Skeletal muscle satellite cell (primary cell): ENCODE results near the gene PPP3CA.

Experiments
- H3K27me3 ChIP-seq: 2 replicates; pipeline ENCODE4 v1.7.0; 2013; ENCODE audit warnings: low read length; ENCODE audit not compliant: control insufficient read depth, insufficient read depth
- H3K36me3 ChIP-seq: 2 replicates; pipeline ENCODE4 v1.7.0; 2013; ENCODE audit warnings: mild to moderate bottlenecking, control low read depth, low read length; ENCODE audit not compliant: insufficient read depth
- H3K4me1 ChIP-seq: 2 replicates; pipeline ENCODE4 v1.7.0; 2013; ENCODE audit warnings: low read length; ENCODE audit not compliant: control insufficient read depth, insufficient read depth
- H3K4me2 ChIP-seq: 2 replicates; pipeline ENCODE4 v1.7.0; 2013; ENCODE audit warnings: mild to moderate bottlenecking, low read length
- H3K4me3 ChIP-seq: 2 replicates; pipeline ENCODE4 v1.7.0; 2013; ENCODE audit warnings: low read length
- H3K9ac ChIP-seq: 2 replicates; pipeline ENCODE4 v1.7.0; 2013; ENCODE audit warnings: mild to moderate bottlenecking, low read depth, low read length, moderate library complexity
- H3K9me3 ChIP-seq: replicated peaks from 2 replicates; pipeline ENCODE4 v1.7.0; 2013; ENCODE audit warnings: mild to moderate bottlenecking, control low read depth, low read length

PPP3CA gene

GRCh38 chr4:101328063-101328602, 19.2 kb downstream of the PPP3CA start:
- peaks cover 9% of the 10 kb centered on the region for H3K4me1 ChIP-seq
- H3K27me3 ChIP-seq, result no peaks in the 10 kb centered on the region
- H3K4me3 ChIP-seq, result no peak overlapping the region
- H3K4me2 ChIP-seq, result no peak overlapping the region
- no peaks in the 10 kb centered on the region for H3K36me3 ChIP-seq
- H3K9ac ChIP-seq, result no peak overlapping the region
- H3K9me3 ChIP-seq, result no peaks in the 10 kb centered on the region

GRCh38 chr4:101326576-101326975, 20.8 kb downstream of the PPP3CA start:
- Histone ChIP-seq H3K9ac (no peak overlapping the region), H3K36me3 (no peaks in the 10 kb centered on the region), H3K4me1 (peaks cover 16% of the 10 kb centered on the region), H3K9me3 (no peaks in the 10 kb centered on the region), H3K4me3 (no peak overlapping the region), H3K4me2 (no peak overlapping the region), H3K27me3 (no peaks in the 10 kb centered on the region)

GRCh38 chr4:101322743-101323142, 24.6 kb downstream of the PPP3CA start:
- Histone ChIP-seq H3K9ac (no peak overlapping the region), H3K4me2 (no peak overlapping the region), H3K4me3 (no peak overlapping the region), H3K36me3 (no peaks in the 10 kb centered on the region), H3K27me3 (no peaks in the 10 kb centered on the region), H3K4me1 (peaks cover 7% of the 10 kb centered on the region), H3K9me3 (no peaks in the 10 kb centered on the region)

GRCh38 chr4:101321481-101322042, 25.8 kb downstream of the PPP3CA start:
- Histone ChIP-seq H3K27me3 (no peaks in the 10 kb centered on the region), H3K4me3 (no peak overlapping the region), H3K4me1 (peaks cover 7% of the 10 kb centered on the region), H3K4me2 (no peak overlapping the region), H3K9me3 (no peaks in the 10 kb centered on the region), H3K36me3 (no peaks in the 10 kb centered on the region), H3K9ac (no peak overlapping the region)

GRCh38 chr4:101315786-101316185, 31.5 kb downstream of the PPP3CA start:
- no peak overlapping the region for H3K9ac ChIP-seq
- no peak overlapping the region for H3K4me2 ChIP-seq
- no peaks in the 10 kb centered on the region for H3K36me3 ChIP-seq
- no peaks in the 10 kb centered on the region for H3K27me3 ChIP-seq
- no peaks in the 10 kb centered on the region for H3K4me1 ChIP-seq
- no peaks in the 10 kb centered on the region for H3K9me3 ChIP-seq
- H3K4me3 ChIP-seq, result no peak overlapping the region

- Histone ChIP-seq H3K9me3 (no peaks in the 10 kb centered on the region), H3K27me3 (no peaks in the 10 kb centered on the region), H3K4me2 (no peak overlapping the region), H3K4me1 (no peaks in the 10 kb centered on the region), H3K9ac (no peak overlapping the region), H3K36me3 (no peaks in the 10 kb centered on the region), H3K4me3 (no peak overlapping the region)
Measured at GRCh38 chr4:101315041-101315440, 32.3 kb downstream of the PPP3CA start.

GRCh38 chr4:101309925-101310324, 37.4 kb downstream of the PPP3CA start:
- Histone ChIP-seq H3K9ac (no peak overlapping the region), H3K4me1 (peaks cover 7% of the 10 kb centered on the region), H3K9me3 (no peaks in the 10 kb centered on the region), H3K27me3 (no peaks in the 10 kb centered on the region), H3K36me3 (no peaks in the 10 kb centered on the region), H3K4me3 (no peak overlapping the region), H3K4me2 (no peak overlapping the region)

GRCh38 chr4:101307899-101308298, 39.4 kb downstream of the PPP3CA start:
- no peaks in the 10 kb centered on the region for H3K9me3 ChIP-seq
- no peaks in the 10 kb centered on the region for H3K27me3 ChIP-seq
- H3K4me2 ChIP-seq, result no peak overlapping the region
- no peak overlapping the region for H3K9ac ChIP-seq
- no peak overlapping the region for H3K4me3 ChIP-seq
- H3K4me1 ChIP-seq, result peaks cover 8% of the 10 kb centered on the region
- H3K36me3 ChIP-seq, result no peaks in the 10 kb centered on the region

GRCh38 chr4:101306764-101307615, 40.3 kb downstream of the PPP3CA start:
- no peak overlapping the region for H3K4me3 ChIP-seq
- no peaks in the 10 kb centered on the region for H3K9me3 ChIP-seq
- H3K27me3 ChIP-seq, result no peaks in the 10 kb centered on the region
- no peak overlapping the region for H3K4me2 ChIP-seq
- no peak overlapping the region for H3K9ac ChIP-seq
- H3K4me1 ChIP-seq, result peaks cover 8% of the 10 kb centered on the region
- no peaks in the 10 kb centered on the region for H3K36me3 ChIP-seq

GRCh38 chr4:101306225-101306624, 41.1 kb downstream of the PPP3CA start:
- Histone ChIP-seq H3K4me3 (no peak overlapping the region), H3K9ac (no peak overlapping the region), H3K9me3 (no peaks in the 10 kb centered on the region), H3K4me2 (no peak overlapping the region), H3K4me1 (peaks cover 8% of the 10 kb centered on the region), H3K27me3 (no peaks in the 10 kb centered on the region), H3K36me3 (no peaks in the 10 kb centered on the region)

- H3K36me3 ChIP-seq, result no peaks in the 10 kb centered on the region
- no peaks in the 10 kb centered on the region for H3K27me3 ChIP-seq
- H3K9ac ChIP-seq, result no peak overlapping the region
- H3K4me3 ChIP-seq, result no peak overlapping the region
- H3K4me1 ChIP-seq, result peaks cover 8% of the 10 kb centered on the region
- H3K4me2 ChIP-seq, result no peak overlapping the region
- no peaks in the 10 kb centered on the region for H3K9me3 ChIP-seq
Measured at GRCh38 chr4:101304916-101305315, 42.4 kb downstream of the PPP3CA start.
